Subcutaneous adipose tissue (tissue), 4 donors: Measurements from ENCODE around the gene SEMA4D. TPM values are rescaled to one million over a fixed set of nuclear protein-coding genes. Genes with fewer than 3 reads are reported as not detected.

Source experiments
- CTCF ChIP-seq: fragments of 450-650 bp; IDR thresholded peaks from one replicate; pipeline ENCODE4 v1.5.1; 2016; ENCODE audit warnings: low read depth, mild to moderate bottlenecking, control low read depth, antibody characterized with exemption, moderate library complexity
- total RNA-seq, 4 donors: library from RNA; depleted of rRNA; stranded (reverse); fragments of >200 nt; gene quantifications; one replicate each; pipeline ENCODE4 v1.1.0, GENCODE V29; 2016

Gene SEMA4D
- total RNA-seq, 4 donors from 2014 or later = 6.0 to 18.3 (median 10.9) TPM

- TF ChIP-seq CTCF = no peak
These were observed 86.2 kb downstream of the SEMA4D start for GRCh38 chr9:89411759-89412158.

GRCh38 chr9:89410641-89411350 lies 87.1 kb downstream of the SEMA4D start:
- no peak for TF ChIP-seq CTCF

GRCh38 chr9:89410022-89410421 lies 87.9 kb downstream of the SEMA4D start:
- no peak for TF ChIP-seq CTCF

- TF ChIP-seq CTCF = no peak
These were observed 88.4 kb downstream of the SEMA4D start for GRCh38 chr9:89409466-89409865.

GRCh38 chr9:89408628-89409101 lies 89.2 kb downstream of the SEMA4D start:
- no peak for TF ChIP-seq CTCF

GRCh38 chr9:89407070-89407469 lies 90.8 kb downstream of the SEMA4D start:
- no peak for TF ChIP-seq CTCF

- TF ChIP-seq CTCF = no peak
These were observed 92.1 kb downstream of the SEMA4D start for GRCh38 chr9:89405826-89406225.
